K562 (cell line): ENCODE results near the gene GLIS1.

Experiments
- EGR1 ChIP-seq: fragments of 450-650 bp; conservative IDR thresholded peaks from 2 replicates; pipeline ENCODE4 v1.6.1; 2017; ENCODE audit warnings: mild to moderate bottlenecking
- ETV5 ChIP-seq: sonication (generic); formaldehyde crosslinking; IDR thresholded peaks from 2 replicates; pipeline ENCODE4 v1.4.0; 2020; ENCODE audit warnings: low read depth, mild to moderate bottlenecking, missing genetic modification reagents
- HDAC2 ChIP-seq: fragments of 450-650 bp; IDR thresholded peaks from 2 replicates; pipeline ENCODE4 v1.6.1; 2016; ENCODE audit warnings: mild to moderate bottlenecking
- JUNB ChIP-seq: fragments of 450-650 bp; formaldehyde crosslinking; conservative IDR thresholded peaks from 2 replicates; pipeline ENCODE4 v1.4.0; 2020; ENCODE audit warnings: mild to moderate bottlenecking
- LEF1 ChIP-seq: fragments of 450-650 bp; IDR thresholded peaks from 2 replicates; pipeline ENCODE4 v1.6.1; 2016; ENCODE audit warnings: mild to moderate bottlenecking
- MIER1 ChIP-seq: fragments of 450-650 bp; IDR thresholded peaks from 2 replicates; pipeline ENCODE4 v1.6.1; 2016; ENCODE audit warnings: antibody characterized with exemption, mild to moderate bottlenecking, low read depth
- SMAD3 ChIP-seq: fragments of 450-650 bp; formaldehyde crosslinking; conservative IDR thresholded peaks from 2 replicates; pipeline ENCODE4 v1.4.0; 2020; ENCODE audit warnings: mild to moderate bottlenecking
- U2AF1 ChIP-seq: fragments of 200-400 bp; formaldehyde crosslinking; optimal IDR thresholded peaks from 2 replicates; pipeline ENCODE3; 2017; ENCODE audit warnings: mild to moderate bottlenecking, low read depth, low read length, moderate library complexity
- ZNF740 ChIP-seq, 3 experiments: fragments of 200-800 bp in 1 of 3; sonication (Bioruptor generic) in 1 of 3; sonication (generic) in 1 of 3; formaldehyde crosslinking in 1 of 3; IDR thresholded peaks; 2 replicates each; pipeline versions ENCODE4 v1.6.1 to v1.8.0; 2016 to 2022; ENCODE audit warnings: mild to moderate bottlenecking in 2 of 3, missing compliant biosample characterization in 2 of 3, missing genetic modification characterization in 2 of 3, missing genetic modification reagents in 1 of 3

- no peak for TF ChIP-seq ETV5 (CRISPR knock-in tag)
- no peak for TF ChIP-seq ZNF740 (CRISPR knock-in tag; IDR thresholded peaks at IDR 0.05)
- no peak for TF ChIP-seq ZNF740 (tag; IDR thresholded peaks at IDR 0.05)
- no peak for TF ChIP-seq HDAC2
- no peak for TF ChIP-seq U2AF1
- TF ChIP-seq JUNB (CRISPR knock-in tag), result no peak
- TF ChIP-seq SMAD3, result no peak
- no peak for TF ChIP-seq MIER1
- TF ChIP-seq LEF1, result no peak
- no peak for TF ChIP-seq EGR1
Observed at GRCh38 chr1:53693339-53693738, 45.6 kb downstream of the GLIS1 start.
